HG03108 (cell line): ENCODE results near the gene SMAD3.

Experiments used
- ATAC-seq: cut with Tn5 transposase; IDR thresholded peaks from one replicate; pipeline ENCODE4 v1.9.1; 2021; ENCODE audit warnings: moderate library complexity; ENCODE audit not compliant: unreplicated experiment

SMAD3 gene

GRCh38 chr15:67158367-67158766 is 93.0 kb downstream of the SMAD3 start:
- ATAC-seq, result no peak

DNA sequence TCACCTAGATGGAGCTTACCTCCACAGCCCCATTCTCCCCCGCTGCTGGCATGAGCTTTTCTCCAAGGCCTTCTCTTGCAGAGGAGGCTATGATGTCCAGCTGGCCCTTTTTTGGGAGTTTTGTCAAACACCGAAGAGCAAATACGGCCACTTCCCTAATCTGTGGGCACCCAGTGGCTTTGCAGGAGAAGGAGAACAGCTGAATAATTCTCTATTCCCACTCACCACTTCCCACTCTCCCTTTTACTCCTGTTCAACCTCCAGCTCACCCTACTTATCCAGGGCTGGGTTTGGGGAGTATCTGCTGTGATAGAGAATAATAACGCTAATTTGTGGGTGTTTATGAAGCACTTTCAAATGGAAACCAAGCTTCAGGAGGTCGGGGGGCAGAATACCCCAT is 96.0 kb downstream of the SMAD3 start:
- no peak for ATAC-seq

GRCh38 chr15:67161881-67162280 is 96.5 kb downstream of the SMAD3 start:
- no peak for ATAC-seq

GRCh38 chr15:67163180-67163579 is 97.8 kb downstream of the SMAD3 start:
- ATAC-seq, result no peak

- no peak for ATAC-seq
These were observed 99.0 kb downstream of the SMAD3 start for GRCh38 chr15:67164401-67164791.

GRCh38 chr15:67164811-67165253 is 99.4 kb downstream of the SMAD3 start:
- no peak for ATAC-seq

DNA sequence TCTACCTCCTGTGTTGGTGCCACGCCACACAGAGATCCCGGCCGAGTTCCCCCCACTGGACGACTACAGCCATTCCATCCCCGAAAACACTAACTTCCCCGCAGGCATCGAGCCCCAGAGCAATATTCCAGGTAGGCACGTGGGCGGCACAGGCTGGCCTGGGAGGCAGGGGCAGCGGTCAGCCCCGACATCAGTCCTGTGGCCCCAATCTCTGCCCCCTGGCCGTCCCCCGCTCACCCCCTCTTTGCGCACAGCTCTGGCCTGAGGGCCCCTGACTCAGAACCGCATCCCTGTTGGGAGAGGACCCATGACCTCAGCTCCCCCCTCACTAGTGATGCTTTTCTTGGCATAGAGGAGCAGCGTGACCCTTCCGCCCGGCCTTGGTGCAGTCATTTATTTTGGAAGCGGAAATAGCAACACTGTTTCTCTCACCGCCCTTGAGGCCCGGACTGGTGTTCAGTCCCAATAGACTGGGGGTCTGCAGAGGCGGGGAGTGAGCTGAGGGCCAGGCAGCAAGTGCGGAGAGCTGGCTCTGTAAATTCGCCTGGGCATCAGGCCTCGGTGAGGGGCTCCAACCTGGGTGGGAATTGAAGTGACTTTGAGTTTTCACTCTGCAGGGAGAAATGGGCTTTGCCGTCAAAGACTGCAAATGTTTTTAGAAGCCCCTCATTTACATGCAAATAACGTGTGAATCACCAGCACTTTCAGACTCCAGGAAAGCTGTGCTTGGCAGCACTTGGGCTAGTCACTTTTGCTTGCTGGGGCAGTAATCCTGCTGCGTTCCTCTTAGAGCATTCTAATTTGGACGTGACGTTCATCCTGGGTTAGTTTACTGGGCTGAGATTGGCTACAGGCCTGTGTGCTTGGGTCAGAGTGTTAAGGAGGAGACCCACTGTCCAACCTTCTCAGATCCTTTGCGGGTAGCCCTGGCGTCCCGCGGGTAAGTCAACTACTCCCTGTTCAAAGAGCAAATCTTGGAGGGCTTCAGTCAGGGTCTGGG is 100.2 kb downstream of the SMAD3 start:
- no peak for ATAC-seq

- no peak for ATAC-seq
These were observed 101.0 kb downstream of the SMAD3 start for GRCh38 chr15:67166280-67167009.

- no peak for ATAC-seq
These were observed 101.7 kb downstream of the SMAD3 start for GRCh38 chr15:67167091-67167490.

GRCh38 chr15:67168694-67169093 is 103.3 kb downstream of the SMAD3 start:
- ATAC-seq, result no peak

GRCh38 chr15:67170143-67170925 is 104.9 kb downstream of the SMAD3 start:
- ATAC-seq, result no peak

DNA sequence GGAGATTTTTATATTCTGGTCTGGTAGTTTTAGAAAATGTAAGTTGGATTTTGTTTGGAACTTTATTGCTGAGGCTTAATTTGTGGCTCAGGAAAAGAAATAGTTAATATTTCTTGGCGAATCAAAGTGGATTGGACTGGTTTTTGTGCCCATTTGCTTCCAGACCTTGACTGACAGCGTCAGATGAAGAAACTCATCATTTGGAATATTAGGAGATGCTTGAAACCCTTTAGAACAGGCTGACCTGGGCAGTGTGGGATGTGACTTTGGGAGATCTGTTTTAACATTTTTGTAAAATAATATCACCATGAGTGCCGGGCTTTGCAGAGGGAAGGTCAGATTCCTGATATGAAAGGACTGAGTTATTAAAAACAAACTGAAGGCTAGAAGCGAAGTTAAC is 106.1 kb downstream of the SMAD3 start:
- ATAC-seq, result no peak

DNA sequence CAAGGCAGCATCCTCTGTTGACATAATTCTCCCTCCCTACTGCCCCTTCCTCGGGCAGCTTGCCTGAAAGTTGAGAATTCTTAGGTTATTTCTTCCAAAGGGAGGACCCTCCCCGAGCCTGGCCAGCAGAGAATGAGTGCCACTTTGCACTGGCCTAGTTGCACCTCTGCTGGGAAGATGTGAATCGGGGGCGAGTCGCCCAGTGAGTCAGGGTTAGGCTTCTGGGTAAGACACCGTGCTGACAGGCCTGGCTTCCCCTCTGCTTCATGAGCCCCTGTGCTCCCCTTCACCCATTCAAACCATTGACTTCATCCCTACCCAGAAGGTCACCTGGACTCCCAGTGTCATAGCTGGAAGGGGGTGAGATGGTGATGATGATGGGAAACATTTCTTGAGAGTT is 106.8 kb downstream of the SMAD3 start:
- ATAC-seq, result no peak

DNA sequence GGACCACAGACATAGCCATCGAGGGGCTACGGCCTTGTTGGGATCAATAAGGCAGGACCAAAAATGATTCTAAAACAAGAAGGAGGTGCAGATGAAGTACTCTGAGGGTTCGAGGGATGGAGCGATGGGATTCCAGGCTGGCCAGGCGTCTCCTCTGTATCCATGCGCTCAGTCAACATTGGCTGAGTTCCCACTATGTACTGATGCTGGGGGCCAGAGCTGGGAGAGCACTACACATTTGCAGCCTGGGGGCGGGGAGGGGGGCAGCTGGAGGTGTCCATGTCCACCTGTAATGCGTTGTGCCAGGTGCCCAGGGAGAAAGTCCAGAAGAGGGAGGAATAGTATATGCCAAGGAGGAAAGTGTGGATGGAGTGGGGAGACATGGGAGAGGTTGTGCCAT is 107.6 kb downstream of the SMAD3 start:
- ATAC-seq, result no peak

DNA sequence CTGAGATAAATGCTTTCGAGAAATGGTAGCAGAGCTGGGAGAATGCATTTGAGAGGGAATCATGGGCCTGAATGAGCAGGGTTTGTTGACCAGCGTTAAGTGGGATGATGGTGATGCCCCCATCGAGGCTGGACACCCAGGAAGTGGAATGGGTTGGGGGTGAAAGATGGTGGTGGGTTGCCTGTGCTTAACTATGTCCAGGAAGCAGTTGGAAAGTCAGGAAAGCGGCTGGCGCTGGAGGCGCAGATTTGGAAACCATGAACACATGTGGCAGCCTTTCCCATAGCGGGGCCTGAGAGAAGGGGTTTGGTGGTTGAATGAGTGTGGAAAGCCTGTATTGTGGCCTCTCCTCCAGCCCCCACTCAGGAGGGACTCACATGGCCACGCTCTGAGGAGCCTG is 108.4 kb downstream of the SMAD3 start:
- no peak for ATAC-seq

DNA sequence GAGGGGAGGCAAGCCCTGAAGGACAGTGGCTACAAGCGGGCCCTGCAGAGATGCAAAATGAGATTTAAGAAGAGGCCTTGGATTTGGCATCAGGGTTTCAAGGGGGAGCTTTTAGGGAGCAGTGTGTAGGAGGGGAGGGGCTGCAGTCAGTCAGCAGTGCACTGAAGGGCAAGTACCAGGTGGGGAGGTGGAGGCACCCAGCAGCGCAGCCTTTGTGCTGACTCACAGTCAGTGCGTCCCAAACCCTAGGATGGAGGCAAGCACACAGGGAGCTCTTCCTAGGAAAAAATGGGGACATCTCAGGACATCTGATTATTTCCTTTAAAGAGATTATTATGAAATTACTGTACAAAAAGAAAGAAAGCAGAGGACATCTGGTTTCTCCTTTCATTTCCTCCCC is 109.0 kb downstream of the SMAD3 start:
- ATAC-seq, result no peak

DNA sequence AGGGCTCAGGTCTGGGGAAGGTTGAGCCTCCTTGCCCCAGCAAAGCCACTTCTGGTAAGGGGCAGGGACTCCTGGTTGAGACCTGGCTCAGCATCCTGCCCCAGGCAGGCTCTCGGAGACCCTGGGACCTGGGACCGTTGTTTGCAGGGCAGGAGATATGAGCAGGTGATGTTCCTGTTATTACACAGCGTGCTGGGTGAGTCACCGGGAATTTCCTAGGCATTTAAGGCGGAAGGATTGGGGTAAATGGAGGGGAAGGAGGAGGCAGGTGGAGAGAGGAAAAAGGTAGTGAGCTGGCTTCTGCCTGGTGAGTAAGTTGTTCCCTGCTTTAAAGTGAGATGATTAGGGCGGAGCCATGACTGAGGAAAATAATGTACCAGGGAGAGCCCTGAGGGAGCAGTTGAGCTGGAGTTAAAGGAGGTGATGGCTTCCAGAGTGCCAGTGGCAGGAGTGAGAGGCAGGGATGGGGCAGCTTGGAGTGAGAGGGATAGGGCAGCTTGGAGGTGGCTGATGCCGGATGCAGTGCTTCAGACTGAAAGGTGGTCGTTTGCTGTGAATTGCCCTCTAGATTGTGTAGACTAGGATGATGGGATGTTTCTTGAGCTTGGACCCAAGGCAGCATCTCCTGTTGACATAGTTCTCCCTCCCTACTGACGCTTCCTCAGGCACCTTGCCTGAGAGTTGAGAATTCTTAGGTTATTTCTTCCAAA is 109.6 kb downstream of the SMAD3 start:
- ATAC-seq, result no peak

- ATAC-seq, result no peak
These were observed 110.3 kb downstream of the SMAD3 start for GRCh38 chr15:67175643-67176071.

GRCh38 chr15:67176195-67176971 is 111.0 kb downstream of the SMAD3 start:
- no peak for ATAC-seq

GRCh38 chr15:67177752-67178151 is 112.3 kb downstream of the SMAD3 start:
- no peak for ATAC-seq
